Measurements from ENCODE around the gene RAB3GAP2.
"Not testable (repeated sequence)": the region's sequence is repeated elsewhere in the genome, so short reads cannot be mapped to it uniquely, and the experiment has no call there.

GRCh38 chr1:220110473-220110872 lies 161.8 kb downstream of the RAB3GAP2 start:
- TF ChIP-seq CTCF (IDR thresholded peaks at IDR 0.05 in 8 of 11, conservative IDR thresholded peaks at IDR 0.05 in 3 of 11); POLR2A (IDR thresholded peaks at IDR 0.05): not testable (repeated sequence)

Measured in spleen (tissue), 7 donors.